Peyer's patch (tissue), 4 donors: ENCODE data around the gene CLEC2L.

Source experiments
- POLR2A ChIP-seq, 2 donors: fragments of 450-650 bp; IDR thresholded peaks; one replicate each; pipeline ENCODE4 v1.5.1; 2017; ENCODE audit warnings: antibody characterized with exemption in 2 of 2, mild to moderate bottlenecking in 2 of 2, moderate library complexity in 2 of 2
- TF ChIP-seq, protein P1 (sequence below), 6 experiments: fragments of 450-650 bp in 4 of 6; fragments of 200-600 bp in 2 of 6; sonication (generic) in 1 of 6; IDR thresholded peaks; one replicate each; pipeline ENCODE4 v1.5.1; 2017 to 2019; ENCODE audit warnings: antibody characterized with exemption in 6 of 6, mild to moderate bottlenecking in 3 of 6, moderate library complexity in 1 of 6

DNA sequence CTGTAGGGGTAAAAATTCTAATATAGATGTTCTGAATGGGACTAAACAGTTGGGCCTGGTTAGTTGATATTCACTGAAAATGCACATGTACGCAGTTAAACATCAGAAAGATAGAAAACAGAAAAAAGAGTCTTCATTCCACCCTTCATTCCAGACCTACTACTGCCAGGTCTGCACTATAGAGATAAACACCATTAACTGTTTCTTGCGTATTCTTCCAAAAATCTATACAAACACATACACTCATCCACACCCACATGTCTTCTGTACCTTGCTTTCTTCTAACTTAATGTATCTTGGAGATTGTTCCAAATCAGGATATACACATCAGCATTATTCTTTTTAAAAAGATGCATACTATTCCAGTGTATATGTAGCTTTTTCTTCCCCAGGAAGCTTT is 13.9 kb upstream of the CLEC2L start:
- TF ChIP-seq, protein P1, sequence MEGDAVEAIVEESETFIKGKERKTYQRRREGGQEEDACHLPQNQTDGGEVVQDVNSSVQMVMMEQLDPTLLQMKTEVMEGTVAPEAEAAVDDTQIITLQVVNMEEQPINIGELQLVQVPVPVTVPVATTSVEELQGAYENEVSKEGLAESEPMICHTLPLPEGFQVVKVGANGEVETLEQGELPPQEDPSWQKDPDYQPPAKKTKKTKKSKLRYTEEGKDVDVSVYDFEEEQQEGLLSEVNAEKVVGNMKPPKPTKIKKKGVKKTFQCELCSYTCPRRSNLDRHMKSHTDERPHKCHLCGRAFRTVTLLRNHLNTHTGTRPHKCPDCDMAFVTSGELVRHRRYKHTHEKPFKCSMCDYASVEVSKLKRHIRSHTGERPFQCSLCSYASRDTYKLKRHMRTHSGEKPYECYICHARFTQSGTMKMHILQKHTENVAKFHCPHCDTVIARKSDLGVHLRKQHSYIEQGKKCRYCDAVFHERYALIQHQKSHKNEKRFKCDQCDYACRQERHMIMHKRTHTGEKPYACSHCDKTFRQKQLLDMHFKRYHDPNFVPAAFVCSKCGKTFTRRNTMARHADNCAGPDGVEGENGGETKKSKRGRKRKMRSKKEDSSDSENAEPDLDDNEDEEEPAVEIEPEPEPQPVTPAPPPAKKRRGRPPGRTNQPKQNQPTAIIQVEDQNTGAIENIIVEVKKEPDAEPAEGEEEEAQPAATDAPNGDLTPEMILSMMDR (IDR thresholded peaks at IDR 0.05) = no peak
- no peak for TF ChIP-seq POLR2A (IDR thresholded peaks at IDR 0.05)
